DOHH2 (cell line): ENCODE results near the gene ATG2B.

Experiments
- EZH2phosphoT487 ChIP-seq: fragments of 200-600 bp; sonication (generic); IDR thresholded peaks from 2 replicates; pipeline ENCODE4 v1.6.1; 2017; ENCODE audit warnings: borderline replicate concordance, mild to moderate bottlenecking, antibody characterized with exemption, low read length, moderate library complexity, mixed read lengths
- TF ChIP-seq, protein P1 (sequence below): fragments of 200-600 bp; sonication (generic); IDR thresholded peaks from one replicate; pipeline ENCODE4 v1.5.1; 2014; ENCODE audit warnings: antibody characterized with exemption, mild to moderate bottlenecking, low read depth, low read length; ENCODE audit not compliant: poor library complexity, severe bottlenecking

DNA sequence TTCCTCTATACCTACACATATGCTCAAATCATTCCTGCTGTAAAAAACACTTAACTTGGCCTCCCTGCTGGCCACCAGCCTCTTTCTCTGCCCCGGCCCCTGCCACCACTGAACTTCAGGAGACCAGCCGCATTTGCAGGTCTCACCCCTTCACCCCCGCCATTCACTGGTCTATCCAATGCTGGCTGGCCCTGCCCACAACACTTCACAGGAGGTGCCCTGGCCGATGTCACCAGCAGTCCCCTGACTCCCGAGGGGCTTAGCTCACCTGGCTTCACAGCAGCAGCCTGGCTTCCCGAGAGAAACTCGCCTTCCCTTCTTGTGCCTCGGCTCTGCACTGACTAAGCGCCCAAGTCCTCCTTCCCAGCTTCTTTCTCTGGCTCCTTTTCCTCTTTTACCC lies 36.3 kb upstream of the ATG2B start:
- TF ChIP-seq, protein P1, sequence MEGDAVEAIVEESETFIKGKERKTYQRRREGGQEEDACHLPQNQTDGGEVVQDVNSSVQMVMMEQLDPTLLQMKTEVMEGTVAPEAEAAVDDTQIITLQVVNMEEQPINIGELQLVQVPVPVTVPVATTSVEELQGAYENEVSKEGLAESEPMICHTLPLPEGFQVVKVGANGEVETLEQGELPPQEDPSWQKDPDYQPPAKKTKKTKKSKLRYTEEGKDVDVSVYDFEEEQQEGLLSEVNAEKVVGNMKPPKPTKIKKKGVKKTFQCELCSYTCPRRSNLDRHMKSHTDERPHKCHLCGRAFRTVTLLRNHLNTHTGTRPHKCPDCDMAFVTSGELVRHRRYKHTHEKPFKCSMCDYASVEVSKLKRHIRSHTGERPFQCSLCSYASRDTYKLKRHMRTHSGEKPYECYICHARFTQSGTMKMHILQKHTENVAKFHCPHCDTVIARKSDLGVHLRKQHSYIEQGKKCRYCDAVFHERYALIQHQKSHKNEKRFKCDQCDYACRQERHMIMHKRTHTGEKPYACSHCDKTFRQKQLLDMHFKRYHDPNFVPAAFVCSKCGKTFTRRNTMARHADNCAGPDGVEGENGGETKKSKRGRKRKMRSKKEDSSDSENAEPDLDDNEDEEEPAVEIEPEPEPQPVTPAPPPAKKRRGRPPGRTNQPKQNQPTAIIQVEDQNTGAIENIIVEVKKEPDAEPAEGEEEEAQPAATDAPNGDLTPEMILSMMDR = no peak
- TF ChIP-seq EZH2phosphoT487 = no peak
